ENCODE measurements around the gene SMIM9.
A peak's percentile ranks its signal among the peaks of the same experiment; 100 is the strongest.
"Not testable (repeated sequence)": the region's sequence is repeated elsewhere in the genome, so short reads cannot be mapped to it uniquely, and the experiment has no call there.

The SMIM9 gene

GRCh38 chrX:154834562-154834961 is at the start of gene SMIM9:
Gene SMIM9 (minus strand): TSS chrX:154834662. CDS start chrX:154830856, 3,806 bp downstream.
- no peak for TF ChIP-seq CTCF (IDR thresholded peaks at IDR 0.05; ENCODE audit: control insufficient read depth, extremely low read depth, insufficient read depth)
- H3K4me3 ChIP-seq (ENCODE audit: low read depth, low read length), result no peak within 1 kb of the TSS
- no peak for DNase-seq (ENCODE audit: low read depth)

GRCh38 chrX:154884069-154884468 is 49.6 kb upstream of the SMIM9 start:
- H3K4me3 ChIP-seq (ENCODE audit: low read depth, low read length); DNase-seq (ENCODE audit: low read depth): not testable (repeated sequence)

GRCh38 chrX:154873329-154873728 is 38.9 kb upstream of the SMIM9 start:
- DNase-seq (ENCODE audit: low read depth), result no peak
- H3K4me3 ChIP-seq (ENCODE audit: low read depth, low read length), result no peak overlapping the region
- TF ChIP-seq CTCF (IDR thresholded peaks at IDR 0.05; ENCODE audit: control insufficient read depth, extremely low read depth, insufficient read depth), result no peak

- not testable (repeated sequence) for DNase-seq (ENCODE audit: low read depth); H3K4me3 ChIP-seq (ENCODE audit: low read depth, low read length)
Measured at GRCh38 chrX:154868522-154868921, 34.1 kb upstream of the SMIM9 start.

- DNase-seq (ENCODE audit: low read depth), result no peak
- TF ChIP-seq CTCF (IDR thresholded peaks at IDR 0.05; ENCODE audit: control insufficient read depth, extremely low read depth, insufficient read depth), result no peak
- no peak overlapping the region for H3K4me3 ChIP-seq (ENCODE audit: low read depth, low read length)
Measured at GRCh38 chrX:154855256-154855655, 20.8 kb upstream of the SMIM9 start.

GRCh38 chrX:154850957-154851611 is 16.6 kb upstream of the SMIM9 start:
- no peak overlapping the region for H3K4me3 ChIP-seq (ENCODE audit: low read depth, low read length)
- no peak for DNase-seq (ENCODE audit: low read depth)

GRCh38 chrX:154840856-154841255 is 6.4 kb upstream of the SMIM9 start:
- H3K4me3 ChIP-seq (ENCODE audit: low read depth, low read length), result no peak overlapping the region
- peak; percentile 8 for DNase-seq (ENCODE audit: low read depth)
- peak; percentile 43 for TF ChIP-seq CTCF (IDR thresholded peaks at IDR 0.05; ENCODE audit: control insufficient read depth, extremely low read depth, insufficient read depth)

More at GRCh38 chrX:154850957-154851611, 16.6 kb upstream of the SMIM9 start:
- TF ChIP-seq CTCF (IDR thresholded peaks at IDR 0.05; ENCODE audit: control insufficient read depth, extremely low read depth, insufficient read depth), result no peak

GRCh38 chrX:154836163-154836562 is 1.7 kb upstream of the SMIM9 start:
- no peak for TF ChIP-seq CTCF (IDR thresholded peaks at IDR 0.05; ENCODE audit: control insufficient read depth, extremely low read depth, insufficient read depth)
- no peak overlapping the region for H3K4me3 ChIP-seq (ENCODE audit: low read depth, low read length)
- no peak for DNase-seq (ENCODE audit: low read depth)

Measured in LNCaP clone FGC (cell line).